WI38 (cell line): ENCODE results near the gene AGPAT3.

Experiments
- H3K4me3 ChIP-seq: 2 replicates; pipeline ENCODE4 v1.5.1; 2011; ENCODE audit warnings: low read depth, mild to moderate bottlenecking, control low read depth, low read length
- TF ChIP-seq, protein P1 (sequence below): IDR thresholded peaks from 2 replicates; pipeline ENCODE4 v1.5.1; 2012; ENCODE audit warnings: low read depth, mild to moderate bottlenecking, control low read depth, low read length

Gene AGPAT3

GRCh38 chr21:43966946-43967512 is 102.0 kb downstream of the AGPAT3 start:
- no peak overlapping the region for H3K4me3 ChIP-seq
- TF ChIP-seq, protein P1, sequence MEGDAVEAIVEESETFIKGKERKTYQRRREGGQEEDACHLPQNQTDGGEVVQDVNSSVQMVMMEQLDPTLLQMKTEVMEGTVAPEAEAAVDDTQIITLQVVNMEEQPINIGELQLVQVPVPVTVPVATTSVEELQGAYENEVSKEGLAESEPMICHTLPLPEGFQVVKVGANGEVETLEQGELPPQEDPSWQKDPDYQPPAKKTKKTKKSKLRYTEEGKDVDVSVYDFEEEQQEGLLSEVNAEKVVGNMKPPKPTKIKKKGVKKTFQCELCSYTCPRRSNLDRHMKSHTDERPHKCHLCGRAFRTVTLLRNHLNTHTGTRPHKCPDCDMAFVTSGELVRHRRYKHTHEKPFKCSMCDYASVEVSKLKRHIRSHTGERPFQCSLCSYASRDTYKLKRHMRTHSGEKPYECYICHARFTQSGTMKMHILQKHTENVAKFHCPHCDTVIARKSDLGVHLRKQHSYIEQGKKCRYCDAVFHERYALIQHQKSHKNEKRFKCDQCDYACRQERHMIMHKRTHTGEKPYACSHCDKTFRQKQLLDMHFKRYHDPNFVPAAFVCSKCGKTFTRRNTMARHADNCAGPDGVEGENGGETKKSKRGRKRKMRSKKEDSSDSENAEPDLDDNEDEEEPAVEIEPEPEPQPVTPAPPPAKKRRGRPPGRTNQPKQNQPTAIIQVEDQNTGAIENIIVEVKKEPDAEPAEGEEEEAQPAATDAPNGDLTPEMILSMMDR, result no peak

DNA sequence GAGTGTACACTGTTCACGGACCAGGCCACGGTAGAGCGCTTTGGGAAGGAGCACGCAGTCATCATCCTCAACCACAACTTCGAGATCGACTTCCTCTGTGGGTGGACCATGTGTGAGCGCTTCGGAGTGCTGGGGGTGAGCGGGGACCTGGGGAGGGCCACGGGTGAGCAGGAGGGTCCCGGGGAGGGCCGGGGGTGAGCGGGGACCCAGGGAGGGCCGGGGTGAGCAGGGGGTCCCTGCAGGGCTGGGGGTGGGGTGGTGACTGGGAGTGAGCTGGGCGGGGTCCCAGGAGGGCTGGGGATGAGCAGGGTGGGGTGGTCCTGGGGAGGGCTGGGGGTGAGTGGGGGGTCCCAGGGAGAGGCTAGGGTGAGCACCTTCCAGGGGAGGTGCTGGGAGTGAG is 103.0 kb downstream of the AGPAT3 start:
- no peak overlapping the region for H3K4me3 ChIP-seq
- TF ChIP-seq, protein P1, result no peak

DNA sequence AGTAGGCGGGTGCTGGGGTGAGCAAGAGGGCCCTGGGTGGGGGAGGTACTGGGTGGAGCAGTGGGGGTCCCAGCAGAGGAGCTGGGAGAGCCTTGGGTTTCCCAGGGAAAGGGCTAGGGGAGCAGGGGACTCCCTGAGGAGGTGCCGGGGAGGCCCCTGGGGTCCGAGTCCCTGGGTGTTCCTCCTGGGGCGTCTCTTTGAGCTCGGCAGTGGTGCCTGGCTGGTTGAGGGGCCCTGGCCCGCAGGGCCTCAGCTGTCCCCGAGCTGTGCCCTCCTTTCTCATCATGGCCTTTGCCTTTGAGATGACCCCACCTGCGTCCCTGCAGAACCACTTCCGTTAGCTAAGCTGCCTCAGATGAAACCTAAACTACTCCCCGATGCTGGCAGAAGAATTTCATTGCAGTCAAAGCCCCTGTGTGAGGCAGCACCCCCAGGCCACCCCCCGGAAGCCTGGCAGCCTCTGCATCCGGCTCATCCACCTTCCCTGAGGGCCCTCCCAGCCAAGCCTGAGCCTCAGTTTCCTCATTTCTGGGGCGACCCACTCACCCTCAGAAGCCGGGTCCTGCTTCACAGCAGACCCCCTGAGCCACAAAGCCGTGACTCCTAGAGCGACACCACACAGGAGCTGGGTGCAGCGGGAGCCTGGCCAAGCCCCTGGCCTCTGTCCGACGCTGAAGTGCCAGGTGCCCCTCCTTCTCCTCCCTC is 103.5 kb downstream of the AGPAT3 start:
- TF ChIP-seq, protein P1, result no peak
- H3K4me3 ChIP-seq, result no peak overlapping the region

DNA sequence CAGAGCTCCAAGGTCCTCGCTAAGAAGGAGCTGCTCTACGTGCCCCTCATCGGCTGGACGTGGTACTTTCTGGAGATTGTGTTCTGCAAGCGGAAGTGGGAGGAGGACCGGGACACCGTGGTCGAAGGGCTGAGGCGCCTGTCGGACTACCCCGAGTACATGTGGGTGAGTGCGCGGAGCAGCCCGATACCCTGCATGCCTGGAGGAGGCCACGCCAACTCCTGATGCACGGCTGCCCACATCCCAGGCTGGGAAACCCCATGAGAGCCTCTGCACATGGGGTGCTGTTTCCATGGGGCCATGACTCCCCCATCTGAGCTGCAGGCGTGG is 104.1 kb downstream of the AGPAT3 start:
- no peak overlapping the region for H3K4me3 ChIP-seq
- TF ChIP-seq, protein P1, result no peak

GRCh38 chr21:43970551-43970950 is 105.5 kb downstream of the AGPAT3 start:
- H3K4me3 ChIP-seq, result no peak overlapping the region
- TF ChIP-seq, protein P1, result no peak

DNA sequence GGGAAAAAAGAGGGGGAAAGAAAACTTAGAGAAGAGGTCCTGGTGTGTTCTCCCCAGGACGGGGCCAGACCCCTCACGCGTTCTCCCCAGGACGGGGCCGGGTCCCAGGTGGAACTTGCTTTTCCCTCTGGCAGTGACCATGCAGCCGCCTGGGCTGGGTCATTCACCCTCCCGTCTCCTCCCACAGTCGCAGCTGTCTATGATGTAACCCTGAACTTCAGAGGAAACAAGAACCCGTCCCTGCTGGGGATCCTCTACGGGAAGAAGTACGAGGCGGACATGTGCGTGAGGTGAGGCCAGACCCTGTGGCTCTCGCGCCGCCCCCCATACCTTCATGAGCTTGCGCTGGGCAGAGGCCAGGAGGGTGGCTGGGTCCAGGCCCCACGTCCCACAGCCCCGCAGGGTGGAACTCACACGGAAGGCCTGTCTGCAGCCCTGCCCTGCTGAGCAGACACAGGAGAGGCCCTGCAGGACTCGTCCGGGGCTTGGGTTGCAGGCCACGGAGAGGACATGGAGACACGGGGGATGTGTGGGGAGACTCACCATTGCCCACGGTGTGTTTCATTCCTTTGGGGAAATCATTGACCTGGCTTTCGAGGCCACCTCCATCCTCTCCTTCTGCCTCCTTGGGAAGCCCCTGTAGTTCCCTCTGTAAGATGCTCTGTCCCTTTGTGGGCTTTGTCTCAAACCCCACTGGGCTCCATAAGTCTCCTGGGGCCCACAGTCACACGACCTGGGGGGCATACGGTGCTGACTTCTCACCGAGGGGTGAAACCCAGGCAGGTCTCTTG is 106.4 kb downstream of the AGPAT3 start:
- TF ChIP-seq, protein P1, result no peak
- H3K4me3 ChIP-seq, result no peak overlapping the region

DNA sequence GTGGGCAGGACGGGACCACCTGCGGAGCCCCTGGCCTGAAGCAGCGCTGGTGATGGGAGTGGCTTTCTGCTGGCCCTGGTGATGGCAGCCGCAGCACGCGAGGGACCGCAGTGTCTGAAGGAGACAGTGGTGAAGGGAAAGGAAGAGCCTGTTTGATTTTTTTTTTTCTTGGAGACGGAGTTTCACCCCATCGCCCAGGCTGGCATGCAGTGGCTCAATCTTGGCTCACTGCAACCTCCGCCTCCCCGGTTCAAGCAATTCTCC is 106.9 kb downstream of the AGPAT3 start:
- no peak overlapping the region for H3K4me3 ChIP-seq
- TF ChIP-seq, protein P1, result no peak
